ENCODE measurements around the gene DPP6.
"Not testable (repeated sequence)": the region's sequence is repeated elsewhere in the genome, so short reads cannot be mapped to it uniquely, and the experiment has no call there.

Gene DPP6

GRCh38 chr7:154078523-154078922 is 26.3 kb downstream of the DPP6 start:
- DNase-seq, result not testable (repeated sequence)

GRCh38 chr7:154080249-154080648 is 28.1 kb downstream of the DPP6 start:
- DNase-seq, result not testable (repeated sequence)

GRCh38 chr7:154087037-154087725 is 35.0 kb downstream of the DPP6 start:
- not testable (repeated sequence) for DNase-seq

- DNase-seq, result not testable (repeated sequence)
Measured at GRCh38 chr7:154092093-154092492, 39.9 kb downstream of the DPP6 start.

- DNase-seq, result not testable (repeated sequence)
Measured at GRCh38 chr7:154095201-154095600, 43.0 kb downstream of the DPP6 start.

GRCh38 chr7:154105063-154105462 is 52.9 kb downstream of the DPP6 start:
- DNase-seq, result not testable (repeated sequence)

GRCh38 chr7:154109615-154110014 is 57.4 kb downstream of the DPP6 start:
- not testable (repeated sequence) for DNase-seq

- not testable (repeated sequence) for DNase-seq
Measured at GRCh38 chr7:154113732-154114351, 61.6 kb downstream of the DPP6 start.

- not testable (repeated sequence) for DNase-seq
Measured at GRCh38 chr7:154117411-154118390, 65.5 kb downstream of the DPP6 start.

- DNase-seq, result not testable (repeated sequence)
Measured at GRCh38 chr7:154120825-154121224, 68.6 kb downstream of the DPP6 start.

GRCh38 chr7:154122720-154123119 is 70.5 kb downstream of the DPP6 start:
- not testable (repeated sequence) for DNase-seq

GRCh38 chr7:154123397-154123796 is 71.2 kb downstream of the DPP6 start:
- DNase-seq, result not testable (repeated sequence)

- DNase-seq, result not testable (repeated sequence)
Measured at GRCh38 chr7:154129142-154129541, 76.9 kb downstream of the DPP6 start.

- DNase-seq, result not testable (repeated sequence)
Measured at GRCh38 chr7:154132617-154133016, 80.4 kb downstream of the DPP6 start.

GRCh38 chr7:154133703-154134277 is 81.6 kb downstream of the DPP6 start:
- DNase-seq, result not testable (repeated sequence)

GRCh38 chr7:154134698-154135097 is 82.5 kb downstream of the DPP6 start:
- DNase-seq, result not testable (repeated sequence)

GRCh38 chr7:154135646-154136045 is 83.4 kb downstream of the DPP6 start:
- DNase-seq, result not testable (repeated sequence)

GRCh38 chr7:154145922-154146706 is 93.9 kb downstream of the DPP6 start:
- not testable (repeated sequence) for DNase-seq

GRCh38 chr7:154146707-154147038 is 94.5 kb downstream of the DPP6 start:
- DNase-seq, result not testable (repeated sequence)

- DNase-seq, result not testable (repeated sequence)
Measured at GRCh38 chr7:154148791-154149516, 96.8 kb downstream of the DPP6 start.

- DNase-seq, result not testable (repeated sequence)
Measured at GRCh38 chr7:154150656-154151055, 98.5 kb downstream of the DPP6 start.
